ENCODE results near the gene TECPR1.

TECPR1 gene

GRCh38 chr7:98251601-98252424, at the start of gene TECPR1:
Gene TECPR1 (minus strand): TSS chr7:98252232. CDS start chr7:98246146, 6,086 bp downstream.
- peak; percentile 94 for DNase-seq

GRCh38 chr7:98300595-98301372, 48.8 kb upstream of the TECPR1 start:
- no peak for DNase-seq

- DNase-seq: no peak
Observed at GRCh38 chr7:98297626-98298286, 45.7 kb upstream of the TECPR1 start.

GRCh38 chr7:98296833-98297232, 44.8 kb upstream of the TECPR1 start:
- no peak for DNase-seq

GRCh38 chr7:98295467-98296192, 43.6 kb upstream of the TECPR1 start:
- no peak for DNase-seq

- peak; percentile 65 for DNase-seq
Observed at GRCh38 chr7:98294798-98295382, 42.9 kb upstream of the TECPR1 start.

- DNase-seq: no peak
Observed at GRCh38 chr7:98294326-98294725, 42.3 kb upstream of the TECPR1 start.

GRCh38 chr7:98293746-98294145, 41.7 kb upstream of the TECPR1 start:
- no peak for DNase-seq

- no peak for DNase-seq
Observed at GRCh38 chr7:98293265-98293664, 41.2 kb upstream of the TECPR1 start.

- no peak for DNase-seq
Observed at GRCh38 chr7:98291717-98292116, 39.7 kb upstream of the TECPR1 start.

- no peak for DNase-seq
Observed at GRCh38 chr7:98289333-98289875, 37.4 kb upstream of the TECPR1 start.

- DNase-seq: no peak
Observed at GRCh38 chr7:98288064-98288823, 36.2 kb upstream of the TECPR1 start.

- DNase-seq: peak; percentile 64
Observed at GRCh38 chr7:98287486-98287959, 35.5 kb upstream of the TECPR1 start.

- DNase-seq: no peak
Observed at GRCh38 chr7:98286701-98287485, 34.9 kb upstream of the TECPR1 start.

- DNase-seq: no peak
Observed at GRCh38 chr7:98286093-98286539, 34.1 kb upstream of the TECPR1 start.

- no peak for DNase-seq
Observed at GRCh38 chr7:98285157-98286092, 33.4 kb upstream of the TECPR1 start.

- DNase-seq: no peak
Observed at GRCh38 chr7:98284335-98285036, 32.5 kb upstream of the TECPR1 start.

GRCh38 chr7:98283887-98284222, 31.8 kb upstream of the TECPR1 start:
- no peak for DNase-seq

Data from NCI-H774 (cell line).